Neuronal stem cell (in vitro differentiated cells): ENCODE results near the gene ODF4.

Experiments used
- DNase-seq: peaks from one replicate; pipeline ENCODE4 v3.0.0-alpha.2; 2013; ENCODE audit warnings: low spot score
- H2AFZ ChIP-seq: one replicate; pipeline ENCODE4 v1.6.1; 2013; ENCODE audit warnings: mild to moderate bottlenecking, low read length, inconsistent platforms
- H2AK5ac ChIP-seq: 2 replicates; pipeline ENCODE4 v1.6.1; 2013; ENCODE audit warnings: low read depth, mild to moderate bottlenecking, inconsistent platforms, low read length, moderate library complexity, mixed read lengths
- H2BK120ac ChIP-seq: 2 replicates; pipeline ENCODE4 v1.6.1; 2013; ENCODE audit warnings: low read depth, mild to moderate bottlenecking, inconsistent platforms, low read length, moderate library complexity, mixed read lengths
- H2BK12ac ChIP-seq: one replicate; pipeline ENCODE4 v1.6.1; 2013; ENCODE audit warnings: low read length, inconsistent platforms
- H2BK15ac ChIP-seq: 2 replicates; pipeline ENCODE4 v1.6.1; 2013; ENCODE audit warnings: mild to moderate bottlenecking, low read length, inconsistent platforms, mixed read lengths
- H2BK5ac ChIP-seq: one replicate; pipeline ENCODE4 v1.6.1; 2013; ENCODE audit warnings: inconsistent platforms, mild to moderate bottlenecking, low read length, moderate library complexity
- H3K14ac ChIP-seq: one replicate; pipeline ENCODE4 v1.6.1; 2013; ENCODE audit warnings: low read length, inconsistent platforms
- H3K18ac ChIP-seq: 2 replicates; pipeline ENCODE4 v1.6.1; 2013; ENCODE audit warnings: low read length, inconsistent platforms
- H3K23ac ChIP-seq: 2 replicates; pipeline ENCODE4 v1.6.1; 2013; ENCODE audit warnings: low read depth, mild to moderate bottlenecking, mixed read lengths, low read length, inconsistent platforms; ENCODE audit not compliant: poor library complexity
- H3K27ac ChIP-seq: replicated peaks from 3 replicates; pipeline ENCODE4 v1.5.1; 2013; ENCODE audit warnings: low read length, inconsistent platforms
- H3K27me3 ChIP-seq, 3 experiments: 2 replicates each; pipeline ENCODE4 v1.6.1; 2013; ENCODE audit warnings: low read length in 3 of 3, mild to moderate bottlenecking in 2 of 3, inconsistent platforms in 1 of 3, low read depth in 1 of 3, mixed read lengths in 1 of 3, moderate library complexity in 1 of 3; ENCODE audit not compliant: control insufficient read depth in 3 of 3, insufficient read depth in 3 of 3
- H3K36me3 ChIP-seq, 2 donors: replicated peaks in 1 of 2; 2 replicates each; pipeline ENCODE4 v1.6.1; 2013; ENCODE audit warnings: low read length in 2 of 2; ENCODE audit not compliant: control insufficient read depth in 2 of 2, insufficient read depth in 2 of 2
- H3K4ac ChIP-seq: 2 replicates; pipeline ENCODE4 v1.6.1; 2013; ENCODE audit warnings: inconsistent platforms, mild to moderate bottlenecking, low read length, moderate library complexity
- H3K4me1 ChIP-seq, 2 donors: 1 replicate in 1 of 2; 2 replicates in 1 of 2; pipeline ENCODE4 v1.6.1; 2013; ENCODE audit warnings: low read length in 2 of 2, low read depth in 1 of 2; ENCODE audit not compliant: control insufficient read depth in 2 of 2, insufficient read depth in 1 of 2
- H3K4me2 ChIP-seq: one replicate; pipeline ENCODE4 v1.6.1; 2013; ENCODE audit warnings: mild to moderate bottlenecking, low read length, inconsistent platforms; ENCODE audit not compliant: insufficient read depth, poor library complexity, severe bottlenecking
- H3K4me3 ChIP-seq, 2 donors: 2 replicates each; pipeline ENCODE4 v1.5.1; 2013; ENCODE audit warnings: low read length in 2 of 2, mild to moderate bottlenecking in 2 of 2, inconsistent platforms in 1 of 2, moderate library complexity in 1 of 2
- H3K79me1 ChIP-seq: one replicate; pipeline ENCODE4 v1.6.1; 2013; ENCODE audit warnings: low read depth, mild to moderate bottlenecking, inconsistent platforms, low read length, moderate library complexity
- H3K9ac ChIP-seq: one replicate; pipeline ENCODE4 v1.6.1; 2013; ENCODE audit warnings: mild to moderate bottlenecking, low read depth, low read length, inconsistent platforms; ENCODE audit not compliant: poor library complexity
- H3K9me3 ChIP-seq, 2 donors: replicated peaks in 1 of 2; 2 replicates each; pipeline versions ENCODE3 to v1.6.1; 2013; ENCODE audit warnings: low read length in 2 of 2, mild to moderate bottlenecking in 2 of 2, inconsistent platforms in 1 of 2, low read depth in 1 of 2, mixed read lengths in 1 of 2, moderate library complexity in 1 of 2; ENCODE audit not compliant: control insufficient read depth in 2 of 2, insufficient read depth in 1 of 2
- H4K8ac ChIP-seq: one replicate; pipeline ENCODE4 v1.6.1; 2013; ENCODE audit warnings: low read depth, mild to moderate bottlenecking, inconsistent platforms, low read length, moderate library complexity
- H4K91ac ChIP-seq: one replicate; pipeline ENCODE4 v1.6.1; 2013; ENCODE audit warnings: low read length, low read depth, mild to moderate bottlenecking, inconsistent platforms; ENCODE audit not compliant: poor library complexity
- WGBS, 2 donors: extraction: QIAGEN DNeasy Blood & Tissue Kit; methylation state at CpG; one replicate each; pipeline ENCODE4 v1.1.7; 2013; ENCODE audit warnings: missing lambda C conversion rate in 2 of 2, mixed read lengths in 1 of 2; ENCODE audit not compliant: insufficient read length in 2 of 2, insufficient replicate concordance in 1 of 2; ENCODE audit errors: extremely low coverage in 2 of 2; 5-methylcytosine and 5-hydroxymethylcytosine counted together

Gene ODF4

GRCh38 chr17:8320262-8320661 is 19.4 kb upstream of the ODF4 start:
- H3K18ac ChIP-seq, result no peak overlapping the region
- H2BK12ac ChIP-seq, result no peak overlapping the region
- H2AK5ac ChIP-seq, result no peak overlapping the region
- peaks cover 0 to 3% of the 10 kb centered on the region in 2 donors for H3K9me3 ChIP-seq
- H3K27me3 ChIP-seq, result peaks cover 4 to 66% (median 22%) of the 10 kb centered on the region in 3 experiments
- no peak overlapping the region for H3K4me3 ChIP-seq
- no peak overlapping the region for H3K9ac ChIP-seq
- no peak overlapping the region for H3K4ac ChIP-seq
- H3K79me1 ChIP-seq, result no peaks in the 10 kb centered on the region
- H2BK15ac ChIP-seq, result no peak overlapping the region
- no peak for DNase-seq
- no peak overlapping the region for H4K91ac ChIP-seq
- H3K36me3 ChIP-seq, result no peaks in the 10 kb centered on the region
- no CpG with 5 or more reads among the region's 4 CpGs for WGBS, 2 donors
- H3K4me2 ChIP-seq, result no peak overlapping the region
- H3K23ac ChIP-seq, result no peak overlapping the region
- H3K4me1 ChIP-seq, result peaks cover 1 to 7% of the 10 kb centered on the region in 2 donors
- H2BK5ac ChIP-seq, result no peak overlapping the region
- H3K14ac ChIP-seq, result no peak overlapping the region
- no peak overlapping the region for H2AFZ ChIP-seq
- no peak overlapping the region for H2BK120ac ChIP-seq
- no peak overlapping the region for H3K27ac ChIP-seq
- H4K8ac ChIP-seq, result no peak overlapping the region

- WGBS, 2 donors, result no CpG with 5 or more reads among the region's 6 CpGs
- DNase-seq, result no peak
- Histone ChIP-seq H2BK12ac (no peak overlapping the region), H3K9ac (peak overlapping the region; percentile 9), H3K9me3 (peaks cover 0 to 3% of the 10 kb centered on the region in 2 donors), H3K14ac (no peak overlapping the region), H3K4me3 (no peak overlapping the region), H3K36me3 (no peaks in the 10 kb centered on the region), H3K23ac (no peak overlapping the region), H3K4me1 (no peaks in the 10 kb centered on the region), H2BK5ac (no peak overlapping the region), H3K4me2 (no peak overlapping the region), H3K27ac (no peak overlapping the region), H4K8ac (no peak overlapping the region), H3K79me1 (no peaks in the 10 kb centered on the region), H3K27me3 (peaks cover 0 to 66% (median 17%) of the 10 kb centered on the region in 3 experiments), H3K18ac (no peak overlapping the region), H2BK15ac (no peak overlapping the region), H2BK120ac (no peak overlapping the region), H2AK5ac (no peak overlapping the region), H2AFZ (no peak overlapping the region), H4K91ac (no peak overlapping the region), H3K4ac (no peak overlapping the region)
Measured at GRCh38 chr17:8320990-8321389, 18.6 kb upstream of the ODF4 start.

GRCh38 chr17:8322061-8322460 is 17.6 kb upstream of the ODF4 start:
- H3K14ac ChIP-seq, result no peak overlapping the region
- H3K4me2 ChIP-seq, result no peak overlapping the region
- H3K23ac ChIP-seq, result no peak overlapping the region
- H3K4ac ChIP-seq, result no peak overlapping the region
- peaks cover 0 to 66% (median 17%) of the 10 kb centered on the region in 3 experiments for H3K27me3 ChIP-seq
- peaks cover 0 to 4% of the 10 kb centered on the region in 2 donors for H3K4me1 ChIP-seq
- H3K9ac ChIP-seq, result no peak overlapping the region
- H2BK12ac ChIP-seq, result no peak overlapping the region
- H3K18ac ChIP-seq, result no peak overlapping the region
- no CpG with 5 or more reads among the region's 8 CpGs for WGBS, 2 donors
- H3K36me3 ChIP-seq, result no peaks in the 10 kb centered on the region
- H3K4me3 ChIP-seq, result no peak overlapping the region
- H4K91ac ChIP-seq, result no peak overlapping the region
- H3K79me1 ChIP-seq, result no peaks in the 10 kb centered on the region
- no peak overlapping the region for H2BK5ac ChIP-seq
- peak overlapping the region; percentile 15 for H2AK5ac ChIP-seq
- peaks cover 0 to 3% of the 10 kb centered on the region in 2 donors for H3K9me3 ChIP-seq
- H2BK120ac ChIP-seq, result no peak overlapping the region
- no peak overlapping the region for H4K8ac ChIP-seq
- H2BK15ac ChIP-seq, result peak overlapping the region; percentile 60
- no peak overlapping the region for H3K27ac ChIP-seq
- H2AFZ ChIP-seq, result peak overlapping the region; percentile 3
- no peak for DNase-seq

- Histone ChIP-seq H4K8ac (no peak overlapping the region), H3K18ac (no peak overlapping the region), H2AK5ac (no peak overlapping the region), H3K14ac (no peak overlapping the region), H3K4me2 (no peak overlapping the region), H2BK120ac (no peak overlapping the region), H3K4me1 (peaks cover 0 to 4% of the 10 kb centered on the region in 2 donors), H3K27ac (no peak overlapping the region), H2BK12ac (no peak overlapping the region), H2AFZ (no peak overlapping the region), H3K23ac (no peak overlapping the region), H2BK5ac (no peak overlapping the region), H3K27me3 (peaks cover 0 to 63% (median 21%) of the 10 kb centered on the region in 3 experiments), H3K4me3 (no peak overlapping the region), H3K9me3 (peaks cover 0 to 3% of the 10 kb centered on the region in 2 donors), H3K4ac (no peak overlapping the region), H4K91ac (no peak overlapping the region), H3K9ac (no peak overlapping the region), H2BK15ac (no peak overlapping the region), H3K36me3 (no peaks in the 10 kb centered on the region), H3K79me1 (no peaks in the 10 kb centered on the region)
- no peak for DNase-seq
- WGBS, 2 donors, result no CpG with 5 or more reads among the region's 5 CpGs
Measured at GRCh38 chr17:8324132-8324531, 15.5 kb upstream of the ODF4 start.
